ENCODE results near the gene NEK4. TPM values are rescaled to one million over a fixed set of nuclear protein-coding genes. Genes with fewer than 3 reads are reported as not detected.

The NEK4 gene
- total and polyA plus RNA-seq, 2 of the 13 experiments (the other 11 are each of a cell fraction or from before 2014, with no cell fraction given): 16.5 to 38.0 TPM

DNA sequence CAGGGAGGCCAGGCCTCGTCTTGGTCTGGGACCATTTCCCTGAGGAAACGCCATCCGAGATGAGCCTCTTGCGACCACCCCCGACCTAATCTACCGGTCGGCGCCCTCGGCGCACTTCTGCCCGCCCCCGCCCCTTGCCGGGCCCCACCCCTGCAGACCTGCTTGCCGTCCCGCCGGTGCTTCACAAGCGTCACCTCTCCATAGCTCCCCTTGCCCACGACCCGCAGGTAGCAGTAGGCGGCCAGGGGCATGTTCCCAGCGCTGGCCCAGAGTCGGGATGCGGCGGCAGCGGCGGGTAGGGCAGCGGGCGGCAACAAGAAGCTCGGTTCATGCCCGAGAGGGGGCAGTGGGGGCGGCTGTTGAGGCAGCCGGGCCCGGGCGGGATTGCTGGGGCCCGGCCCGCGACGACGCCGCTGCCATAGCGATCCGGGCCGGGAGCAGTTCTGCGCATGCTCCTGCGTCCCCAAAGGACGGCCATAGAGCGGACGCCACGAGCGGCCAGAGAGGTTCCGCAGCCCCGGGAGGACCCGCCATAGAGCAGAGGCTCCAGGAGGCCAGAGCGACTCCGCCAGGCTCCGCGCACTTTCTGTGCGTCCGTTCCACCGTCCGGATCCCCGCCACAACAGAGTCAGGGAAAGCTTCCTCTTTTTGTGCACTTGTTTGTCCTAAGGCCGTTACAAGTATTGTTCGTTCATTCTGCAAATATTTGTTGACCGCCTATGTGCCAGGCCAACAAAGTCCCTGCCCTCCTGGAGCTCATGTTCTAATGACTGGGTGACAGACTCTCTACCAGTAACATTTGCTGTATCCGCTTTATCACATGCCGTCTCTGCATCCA, at the start of gene NEK4 (continued):
- TF ChIP-seq, protein P1, sequence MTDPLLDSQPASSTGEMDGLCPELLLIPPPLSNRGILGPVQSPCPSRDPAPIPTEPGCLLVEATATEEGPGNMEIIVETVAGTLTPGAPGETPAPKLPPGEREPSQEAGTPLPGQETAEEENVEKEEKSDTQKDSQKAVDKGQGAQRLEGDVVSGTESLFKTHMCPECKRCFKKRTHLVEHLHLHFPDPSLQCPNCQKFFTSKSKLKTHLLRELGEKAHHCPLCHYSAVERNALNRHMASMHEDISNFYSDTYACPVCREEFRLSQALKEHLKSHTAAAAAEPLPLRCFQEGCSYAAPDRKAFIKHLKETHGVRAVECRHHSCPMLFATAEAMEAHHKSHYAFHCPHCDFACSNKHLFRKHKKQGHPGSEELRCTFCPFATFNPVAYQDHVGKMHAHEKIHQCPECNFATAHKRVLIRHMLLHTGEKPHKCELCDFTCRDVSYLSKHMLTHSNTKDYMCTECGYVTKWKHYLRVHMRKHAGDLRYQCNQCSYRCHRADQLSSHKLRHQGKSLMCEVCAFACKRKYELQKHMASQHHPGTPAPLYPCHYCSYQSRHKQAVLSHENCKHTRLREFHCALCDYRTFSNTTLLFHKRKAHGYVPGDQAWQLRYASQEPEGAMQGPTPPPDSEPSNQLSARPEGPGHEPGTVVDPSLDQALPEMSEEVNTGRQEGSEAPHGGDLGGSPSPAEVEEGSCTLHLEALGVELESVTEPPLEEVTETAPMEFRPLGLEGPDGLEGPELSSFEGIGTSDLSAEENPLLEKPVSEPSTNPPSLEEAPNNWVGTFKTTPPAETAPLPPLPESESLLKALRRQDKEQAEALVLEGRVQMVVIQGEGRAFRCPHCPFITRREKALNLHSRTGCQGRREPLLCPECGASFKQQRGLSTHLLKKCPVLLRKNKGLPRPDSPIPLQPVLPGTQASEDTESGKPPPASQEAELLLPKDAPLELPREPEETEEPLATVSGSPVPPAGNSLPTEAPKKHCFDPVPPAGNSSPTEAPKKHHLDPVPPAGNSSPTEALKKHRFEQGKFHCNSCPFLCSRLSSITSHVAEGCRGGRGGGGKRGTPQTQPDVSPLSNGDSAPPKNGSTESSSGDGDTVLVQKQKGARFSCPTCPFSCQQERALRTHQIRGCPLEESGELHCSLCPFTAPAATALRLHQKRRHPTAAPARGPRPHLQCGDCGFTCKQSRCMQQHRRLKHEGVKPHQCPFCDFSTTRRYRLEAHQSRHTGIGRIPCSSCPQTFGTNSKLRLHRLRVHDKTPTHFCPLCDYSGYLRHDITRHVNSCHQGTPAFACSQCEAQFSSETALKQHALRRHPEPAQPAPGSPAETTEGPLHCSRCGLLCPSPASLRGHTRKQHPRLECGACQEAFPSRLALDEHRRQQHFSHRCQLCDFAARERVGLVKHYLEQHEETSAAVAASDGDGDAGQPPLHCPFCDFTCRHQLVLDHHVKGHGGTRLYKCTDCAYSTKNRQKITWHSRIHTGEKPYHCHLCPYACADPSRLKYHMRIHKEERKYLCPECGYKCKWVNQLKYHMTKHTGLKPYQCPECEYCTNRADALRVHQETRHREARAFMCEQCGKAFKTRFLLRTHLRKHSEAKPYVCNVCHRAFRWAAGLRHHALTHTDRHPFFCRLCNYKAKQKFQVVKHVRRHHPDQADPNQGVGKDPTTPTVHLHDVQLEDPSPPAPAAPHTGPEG (CRISPR knock-in tag; IDR thresholded peaks at IDR 0.05): peak; percentile 34; the same call in 1 of the 2 replicates
- TF ChIP-seq, protein P2, sequence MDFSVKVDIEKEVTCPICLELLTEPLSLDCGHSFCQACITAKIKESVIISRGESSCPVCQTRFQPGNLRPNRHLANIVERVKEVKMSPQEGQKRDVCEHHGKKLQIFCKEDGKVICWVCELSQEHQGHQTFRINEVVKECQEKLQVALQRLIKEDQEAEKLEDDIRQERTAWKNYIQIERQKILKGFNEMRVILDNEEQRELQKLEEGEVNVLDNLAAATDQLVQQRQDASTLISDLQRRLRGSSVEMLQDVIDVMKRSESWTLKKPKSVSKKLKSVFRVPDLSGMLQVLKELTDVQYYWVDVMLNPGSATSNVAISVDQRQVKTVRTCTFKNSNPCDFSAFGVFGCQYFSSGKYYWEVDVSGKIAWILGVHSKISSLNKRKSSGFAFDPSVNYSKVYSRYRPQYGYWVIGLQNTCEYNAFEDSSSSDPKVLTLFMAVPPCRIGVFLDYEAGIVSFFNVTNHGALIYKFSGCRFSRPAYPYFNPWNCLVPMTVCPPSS (IDR thresholded peaks at IDR 0.05): no peak
- TF ChIP-seq FOXK2 (IDR thresholded peaks at IDR 0.05) (no peak), RBAK (CRISPR knock-in tag; IDR thresholded peaks at IDR 0.05) (no peak), DPF2 (CRISPR knock-in tag; IDR thresholded peaks at IDR 0.05; ENCODE audit: borderline replicate concordance, low read depth) (no peak), HIVEP1 (CRISPR knock-in tag; IDR thresholded peaks at IDR 0.05) (no peak; the same call in 1 of the 2 replicates), ZNF788 (CRISPR knock-in tag; IDR thresholded peaks at IDR 0.05; ENCODE audit: borderline replicate concordance) (peak; percentile 54; the same call in 1 of the 2 replicates), JUN (CRISPR knock-in tag; IDR thresholded peaks at IDR 0.05) (no peak), TCF12 (IDR thresholded peaks at IDR 0.05) (no peak), TCF12 (CRISPR knock-in tag; IDR thresholded peaks at IDR 0.05) (no peak), GZF1 (CRISPR knock-in tag; IDR thresholded peaks at IDR 0.05) (peak; percentile 17; the same call in 1 of the 2 replicates), TAF1 (CRISPR knock-in tag; IDR thresholded peaks at IDR 0.05) (peak; percentile 86), ZIK1 (CRISPR knock-in tag; IDR thresholded peaks at IDR 0.05; ENCODE audit: borderline replicate concordance, low read depth) (peak; percentile 49; the same call in 1 of the 2 replicates)
- TF ChIP-seq, protein P3, sequence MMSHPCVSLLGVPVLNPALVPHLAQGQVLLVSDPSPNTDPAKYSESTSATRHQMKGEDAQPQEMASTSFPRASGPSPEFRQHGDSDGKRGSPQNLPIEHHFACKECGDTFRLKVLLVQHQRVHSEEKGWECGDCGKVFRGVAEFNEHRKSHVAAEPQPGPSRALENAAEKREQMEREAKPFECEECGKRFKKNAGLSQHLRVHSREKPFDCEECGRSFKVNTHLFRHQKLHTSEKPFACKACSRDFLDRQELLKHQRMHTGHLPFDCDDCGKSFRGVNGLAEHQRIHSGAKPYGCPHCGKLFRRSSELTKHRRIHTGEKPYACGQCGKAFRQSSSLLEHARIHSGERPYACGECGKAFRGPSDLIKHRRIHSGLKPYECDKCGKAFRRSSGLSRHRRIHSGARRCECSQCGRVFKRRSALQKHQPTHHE (CRISPR knock-in tag; IDR thresholded peaks at IDR 0.05; ENCODE audit: borderline replicate concordance): peak; percentile 65; the same call in 1 of the 2 replicates
- TF ChIP-seq, protein P4, sequence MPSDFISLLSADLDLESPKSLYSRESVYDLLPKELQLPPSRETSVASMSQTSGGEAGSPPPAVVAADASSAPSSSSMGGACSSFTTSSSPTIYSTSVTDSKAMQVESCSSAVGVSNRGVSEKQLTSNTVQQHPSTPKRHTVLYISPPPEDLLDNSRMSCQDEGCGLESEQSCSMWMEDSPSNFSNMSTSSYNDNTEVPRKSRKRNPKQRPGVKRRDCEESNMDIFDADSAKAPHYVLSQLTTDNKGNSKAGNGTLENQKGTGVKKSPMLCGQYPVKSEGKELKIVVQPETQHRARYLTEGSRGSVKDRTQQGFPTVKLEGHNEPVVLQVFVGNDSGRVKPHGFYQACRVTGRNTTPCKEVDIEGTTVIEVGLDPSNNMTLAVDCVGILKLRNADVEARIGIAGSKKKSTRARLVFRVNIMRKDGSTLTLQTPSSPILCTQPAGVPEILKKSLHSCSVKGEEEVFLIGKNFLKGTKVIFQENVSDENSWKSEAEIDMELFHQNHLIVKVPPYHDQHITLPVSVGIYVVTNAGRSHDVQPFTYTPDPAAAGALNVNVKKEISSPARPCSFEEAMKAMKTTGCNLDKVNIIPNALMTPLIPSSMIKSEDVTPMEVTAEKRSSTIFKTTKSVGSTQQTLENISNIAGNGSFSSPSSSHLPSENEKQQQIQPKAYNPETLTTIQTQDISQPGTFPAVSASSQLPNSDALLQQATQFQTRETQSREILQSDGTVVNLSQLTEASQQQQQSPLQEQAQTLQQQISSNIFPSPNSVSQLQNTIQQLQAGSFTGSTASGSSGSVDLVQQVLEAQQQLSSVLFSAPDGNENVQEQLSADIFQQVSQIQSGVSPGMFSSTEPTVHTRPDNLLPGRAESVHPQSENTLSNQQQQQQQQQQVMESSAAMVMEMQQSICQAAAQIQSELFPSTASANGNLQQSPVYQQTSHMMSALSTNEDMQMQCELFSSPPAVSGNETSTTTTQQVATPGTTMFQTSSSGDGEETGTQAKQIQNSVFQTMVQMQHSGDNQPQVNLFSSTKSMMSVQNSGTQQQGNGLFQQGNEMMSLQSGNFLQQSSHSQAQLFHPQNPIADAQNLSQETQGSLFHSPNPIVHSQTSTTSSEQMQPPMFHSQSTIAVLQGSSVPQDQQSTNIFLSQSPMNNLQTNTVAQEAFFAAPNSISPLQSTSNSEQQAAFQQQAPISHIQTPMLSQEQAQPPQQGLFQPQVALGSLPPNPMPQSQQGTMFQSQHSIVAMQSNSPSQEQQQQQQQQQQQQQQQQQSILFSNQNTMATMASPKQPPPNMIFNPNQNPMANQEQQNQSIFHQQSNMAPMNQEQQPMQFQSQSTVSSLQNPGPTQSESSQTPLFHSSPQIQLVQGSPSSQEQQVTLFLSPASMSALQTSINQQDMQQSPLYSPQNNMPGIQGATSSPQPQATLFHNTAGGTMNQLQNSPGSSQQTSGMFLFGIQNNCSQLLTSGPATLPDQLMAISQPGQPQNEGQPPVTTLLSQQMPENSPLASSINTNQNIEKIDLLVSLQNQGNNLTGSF (CRISPR knock-in tag; IDR thresholded peaks at IDR 0.05): no peak

Measured in HepG2 (cell line).